NCI-H1436 treated with DMSO at 0.1 percent for 48 hours (cell line): ENCODE data around the gene DNAJC1.

ENCODE experiments used
- DNase-seq: peaks from one replicate; lab custom pipeline; 2025; lab: John Stamatoyannopoulos, UW

Gene DNAJC1

GRCh38 chr10:21961847-21962246 lies 41.7 kb downstream of the DNAJC1 start:
- no peak for DNase-seq

DNA sequence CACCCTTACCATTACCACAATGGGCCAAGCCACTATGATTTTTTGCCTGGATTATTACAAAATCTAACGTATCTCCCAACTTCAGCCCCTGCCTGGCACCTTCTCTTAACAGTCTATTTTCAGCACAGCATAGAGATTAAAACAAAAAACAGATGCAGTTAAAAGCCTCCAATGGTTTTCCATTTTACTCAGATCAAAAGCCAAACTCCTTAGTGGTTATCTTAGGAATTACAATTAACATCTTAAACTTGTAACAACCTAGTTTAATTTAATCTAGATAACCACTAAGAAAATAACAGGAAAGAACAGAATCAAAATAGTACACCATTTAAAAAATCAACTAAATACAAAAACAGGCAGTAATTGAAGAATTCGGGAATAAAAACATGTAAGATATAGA lies 43.5 kb downstream of the DNAJC1 start:
- no peak for DNase-seq

- no peak for DNase-seq
These were observed 48.8 kb downstream of the DNAJC1 start for GRCh38 chr10:21954690-21955089.

DNA sequence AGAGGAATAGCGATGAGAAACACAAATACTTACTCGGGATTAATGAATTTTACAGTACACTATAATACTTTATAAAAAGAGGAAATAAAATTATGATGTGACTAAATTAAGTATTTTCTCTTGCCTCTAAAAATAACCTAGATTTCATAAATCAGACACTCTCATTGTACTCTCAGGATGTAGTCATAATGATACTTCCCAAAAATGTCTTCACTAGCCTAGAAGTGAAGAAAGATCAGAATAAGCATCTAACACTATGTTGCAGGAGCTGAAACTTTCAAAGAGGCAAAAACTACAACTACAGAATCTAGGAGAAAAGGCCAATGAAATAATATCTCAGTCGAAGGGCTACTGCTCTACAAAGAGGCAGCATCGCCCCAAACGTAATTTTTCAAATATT lies 49.4 kb downstream of the DNAJC1 start:
- no peak for DNase-seq

GRCh38 chr10:21953585-21954057 lies 49.9 kb downstream of the DNAJC1 start:
- peak; percentile 40 for DNase-seq

DNA sequence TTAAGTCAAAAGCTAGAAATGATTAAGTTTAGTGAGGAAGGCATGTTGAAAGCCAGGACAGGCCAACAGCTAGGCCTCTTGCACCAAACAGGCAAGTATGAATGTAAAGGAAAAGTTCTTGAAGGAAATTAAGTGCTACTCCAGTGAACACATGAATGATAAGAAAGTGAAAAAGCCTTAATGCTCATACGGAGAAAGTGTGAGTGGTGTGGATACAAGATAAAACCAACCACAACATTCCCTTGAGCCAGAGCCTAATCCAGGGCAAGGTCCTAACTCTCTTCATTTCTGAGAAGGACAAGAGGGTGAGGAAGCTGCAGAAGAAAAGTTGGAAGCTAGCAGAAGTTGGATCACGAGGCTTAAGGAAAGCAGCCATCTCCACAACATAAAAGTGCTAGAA lies 53.0 kb downstream of the DNAJC1 start:
- DNase-seq, result no peak

- no peak for DNase-seq
These were observed 56.6 kb downstream of the DNAJC1 start for GRCh38 chr10:21946946-21947345.

DNA sequence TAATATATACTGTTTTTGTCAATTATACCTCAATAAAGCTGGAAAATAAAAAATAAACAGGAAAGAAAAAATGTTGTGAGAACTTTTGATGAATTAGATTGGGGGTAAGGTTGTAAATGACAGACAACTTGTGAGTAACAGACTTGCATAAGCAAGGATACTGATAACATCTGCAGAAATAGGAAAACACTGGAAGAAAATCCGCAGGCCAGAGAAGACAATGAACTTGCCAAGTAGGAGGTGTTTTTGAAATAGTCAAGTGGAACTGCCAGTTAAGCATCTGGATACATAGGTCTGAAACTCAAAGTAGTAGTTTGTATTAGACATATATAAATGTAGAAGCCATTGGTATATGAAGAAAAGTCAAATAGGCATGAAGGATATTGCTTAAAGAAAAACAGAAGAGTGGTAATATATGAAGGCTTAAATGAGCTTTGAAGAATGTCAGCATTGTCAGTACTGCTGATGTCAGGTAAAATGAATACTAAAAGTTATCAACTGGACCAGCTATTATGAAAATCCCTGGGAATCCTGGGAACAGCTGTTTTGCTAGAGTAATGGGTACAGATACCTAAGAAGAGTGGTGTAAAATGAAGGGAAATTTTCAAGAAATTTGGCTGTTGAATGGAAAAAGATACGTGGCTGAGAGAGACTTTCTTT lies 58.7 kb downstream of the DNAJC1 start:
- DNase-seq, result no peak

DNA sequence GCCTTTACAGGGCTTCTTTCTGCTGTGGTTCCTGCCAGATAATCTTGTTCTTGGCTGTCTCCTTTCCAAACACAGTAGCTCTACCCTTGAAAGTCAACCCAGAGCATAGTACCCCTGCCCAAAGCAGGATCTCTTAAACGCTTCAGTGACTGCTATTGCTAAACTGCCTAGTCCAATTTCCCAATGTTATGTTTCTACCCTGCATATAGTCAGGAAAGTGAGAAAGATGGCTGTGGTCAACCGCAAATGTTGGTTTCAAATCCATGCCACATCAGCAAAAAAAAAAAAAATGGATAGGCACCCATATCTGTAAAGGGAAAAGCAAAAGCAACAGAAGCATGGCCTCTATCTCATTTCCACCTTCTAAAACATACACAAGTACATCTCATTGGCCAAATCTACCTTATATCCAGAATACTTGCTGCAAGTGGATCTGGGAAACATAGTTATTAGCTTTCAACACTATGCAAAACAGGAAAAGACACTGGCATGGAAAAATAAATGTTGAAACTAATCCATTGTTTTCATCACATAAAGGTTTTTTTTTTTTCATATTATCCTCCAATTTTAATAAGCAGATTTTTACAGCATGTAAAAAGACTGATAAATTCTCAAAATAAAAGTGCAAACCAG lies 59.8 kb downstream of the DNAJC1 start:
- DNase-seq, result no peak

- DNase-seq, result no peak
These were observed 68.0 kb downstream of the DNAJC1 start for GRCh38 chr10:21935439-21936023.

DNA sequence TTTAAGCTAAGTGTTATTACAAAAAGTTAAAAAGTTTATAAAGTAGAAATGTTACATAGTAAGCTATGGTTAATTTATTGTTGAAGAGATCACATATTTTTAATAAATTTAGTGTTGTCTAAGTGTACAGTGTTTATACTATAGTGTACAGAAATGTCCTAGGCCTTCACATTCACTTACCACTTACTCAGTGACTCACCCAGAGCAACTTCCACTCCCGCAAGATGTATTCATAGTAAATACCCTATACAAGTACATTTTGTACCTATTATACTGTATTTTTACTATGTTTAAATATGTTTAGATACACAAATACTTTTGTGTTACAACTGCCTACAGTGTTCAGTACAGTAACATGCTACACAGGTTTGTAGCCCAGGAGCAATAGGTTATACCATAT lies 69.2 kb downstream of the DNAJC1 start:
- no peak for DNase-seq

DNA sequence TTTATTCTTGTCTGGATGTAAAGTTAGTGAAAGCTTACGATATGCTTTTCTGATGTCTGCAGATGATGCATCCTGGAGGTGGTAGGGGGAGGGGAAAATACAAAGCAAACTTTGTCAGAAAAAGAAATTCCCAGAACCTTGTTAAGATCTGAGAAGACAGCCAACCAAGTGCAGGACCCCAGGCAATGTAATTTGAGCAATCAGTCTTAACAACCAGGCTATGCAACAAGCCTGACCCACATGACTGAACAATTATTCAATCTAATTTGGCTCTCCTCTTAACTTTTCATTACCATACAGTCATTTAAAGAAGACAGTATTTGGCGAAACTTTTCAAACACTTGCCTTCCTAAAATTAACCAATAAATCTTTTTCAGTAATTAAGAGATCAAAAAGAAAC lies 74.5 kb downstream of the DNAJC1 start:
- no peak for DNase-seq

- no peak for DNase-seq
These were observed 75.7 kb downstream of the DNAJC1 start for GRCh38 chr10:21927631-21928353.

DNA sequence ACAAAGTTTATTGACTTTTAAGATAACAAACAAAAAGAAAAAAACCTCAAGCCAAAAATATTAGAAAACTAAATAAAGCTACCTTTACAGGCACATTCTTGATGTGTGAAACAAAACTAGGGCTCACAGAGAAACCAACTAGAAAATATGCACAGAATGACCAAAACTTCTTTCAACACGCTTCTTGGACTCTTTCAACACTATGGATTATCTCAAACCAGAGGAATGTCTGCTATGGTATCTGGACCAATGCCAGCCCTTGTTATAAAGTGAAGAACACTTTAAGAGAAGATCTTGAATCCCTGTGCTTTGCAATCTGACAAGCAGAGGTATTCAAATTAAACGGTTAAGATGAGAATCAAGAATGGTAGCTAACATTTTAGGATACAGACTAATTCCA lies 76.6 kb downstream of the DNAJC1 start:
- DNase-seq, result no peak

GRCh38 chr10:21926358-21926925 lies 77.1 kb downstream of the DNAJC1 start:
- no peak for DNase-seq

- DNase-seq, result no peak
These were observed 77.7 kb downstream of the DNAJC1 start for GRCh38 chr10:21925851-21926250.

DNA sequence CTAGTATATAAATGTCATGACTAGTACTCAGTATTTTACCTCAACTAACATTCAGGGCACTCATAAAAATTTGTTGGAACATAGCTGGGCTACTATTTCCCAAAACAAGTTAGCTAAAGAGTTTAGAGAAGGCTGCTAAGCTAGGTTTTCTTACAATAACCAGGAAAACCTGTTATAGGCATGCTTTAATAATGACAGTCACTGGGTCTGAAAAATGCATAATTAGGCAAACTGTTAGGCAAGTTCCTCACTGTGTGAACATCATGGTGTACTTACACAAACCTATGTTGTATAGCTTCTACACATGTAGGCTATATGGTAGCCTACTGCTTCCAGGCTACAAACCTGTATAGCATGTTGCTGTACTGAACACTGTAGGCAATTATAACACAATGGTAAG lies 79.0 kb downstream of the DNAJC1 start:
- DNase-seq, result no peak

GRCh38 chr10:21920633-21921032 lies 82.9 kb downstream of the DNAJC1 start:
- no peak for DNase-seq

- DNase-seq, result no peak
These were observed 83.6 kb downstream of the DNAJC1 start for GRCh38 chr10:21919906-21920305.

GRCh38 chr10:21919117-21919516 lies 84.4 kb downstream of the DNAJC1 start:
- no peak for DNase-seq

- DNase-seq, result no peak
These were observed 90.9 kb downstream of the DNAJC1 start for GRCh38 chr10:21912625-21913024.

DNA sequence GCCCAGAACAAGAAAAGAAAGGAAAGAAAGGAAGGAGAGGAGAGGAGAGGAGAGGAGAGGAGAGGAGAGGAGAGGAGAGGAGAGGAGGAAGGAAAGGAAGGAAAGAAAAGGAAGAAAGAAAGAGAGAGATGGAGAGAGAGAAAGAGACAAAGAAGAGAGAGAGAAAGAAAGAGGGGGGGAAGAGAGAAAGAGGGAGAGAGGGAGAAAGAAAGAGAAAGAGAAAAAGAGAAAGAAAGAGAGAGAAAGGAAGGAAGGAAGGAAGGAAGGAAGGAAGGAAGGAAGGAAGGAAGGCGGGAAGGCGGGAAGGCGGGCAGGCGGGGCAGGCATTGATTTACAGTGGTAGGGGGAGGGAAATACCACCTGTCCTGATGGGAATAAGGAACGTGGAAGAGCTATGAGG lies 92.7 kb downstream of the DNAJC1 start:
- DNase-seq, result no peak

DNA sequence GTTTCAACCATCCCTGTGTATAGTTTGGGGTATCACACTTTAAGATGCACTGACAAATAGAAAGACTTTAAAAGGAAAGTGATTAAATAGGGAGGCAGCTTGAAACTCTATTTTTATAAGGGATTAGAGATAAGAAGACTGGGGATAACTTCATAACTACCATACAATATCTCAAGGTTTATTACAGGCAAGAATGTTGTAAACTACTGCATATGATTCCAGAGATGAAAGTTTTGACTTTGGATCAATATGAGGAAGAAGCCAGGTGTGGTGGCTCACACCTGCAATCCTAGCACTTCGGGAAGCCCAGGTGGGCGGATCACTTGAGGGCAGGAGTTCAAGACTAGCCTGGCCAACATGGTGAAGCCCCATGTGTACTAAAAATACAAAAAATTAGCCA lies 96.1 kb downstream of the DNAJC1 start:
- DNase-seq, result no peak
